ENCODE data around the gene SLC8A1.

DNA sequence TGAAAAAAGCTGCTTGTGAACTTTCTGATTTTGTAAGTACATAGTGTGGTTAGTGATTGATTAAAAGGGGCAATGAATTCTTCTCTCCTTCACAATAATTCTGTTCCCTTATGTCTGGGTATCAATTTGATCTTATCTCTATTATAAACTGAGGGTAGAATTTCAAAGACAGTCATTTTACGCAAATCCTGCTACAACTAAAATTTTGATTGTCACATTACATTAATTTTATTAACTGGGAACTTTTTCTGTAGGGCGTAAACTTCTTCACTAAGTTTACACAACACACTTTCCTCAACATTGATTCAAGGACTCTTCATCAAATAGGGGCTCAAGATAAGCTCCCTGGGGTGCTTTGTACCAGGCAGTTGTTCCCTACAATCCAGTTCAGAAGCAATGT lies 5.0 kb upstream of the SLC8A1 start:
- TF ChIP-seq, protein P1, sequence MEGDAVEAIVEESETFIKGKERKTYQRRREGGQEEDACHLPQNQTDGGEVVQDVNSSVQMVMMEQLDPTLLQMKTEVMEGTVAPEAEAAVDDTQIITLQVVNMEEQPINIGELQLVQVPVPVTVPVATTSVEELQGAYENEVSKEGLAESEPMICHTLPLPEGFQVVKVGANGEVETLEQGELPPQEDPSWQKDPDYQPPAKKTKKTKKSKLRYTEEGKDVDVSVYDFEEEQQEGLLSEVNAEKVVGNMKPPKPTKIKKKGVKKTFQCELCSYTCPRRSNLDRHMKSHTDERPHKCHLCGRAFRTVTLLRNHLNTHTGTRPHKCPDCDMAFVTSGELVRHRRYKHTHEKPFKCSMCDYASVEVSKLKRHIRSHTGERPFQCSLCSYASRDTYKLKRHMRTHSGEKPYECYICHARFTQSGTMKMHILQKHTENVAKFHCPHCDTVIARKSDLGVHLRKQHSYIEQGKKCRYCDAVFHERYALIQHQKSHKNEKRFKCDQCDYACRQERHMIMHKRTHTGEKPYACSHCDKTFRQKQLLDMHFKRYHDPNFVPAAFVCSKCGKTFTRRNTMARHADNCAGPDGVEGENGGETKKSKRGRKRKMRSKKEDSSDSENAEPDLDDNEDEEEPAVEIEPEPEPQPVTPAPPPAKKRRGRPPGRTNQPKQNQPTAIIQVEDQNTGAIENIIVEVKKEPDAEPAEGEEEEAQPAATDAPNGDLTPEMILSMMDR (IDR thresholded peaks at IDR 0.05) = no peak
- no peak for TF ChIP-seq POLR2A (IDR thresholded peaks at IDR 0.05)

Measured in testis (tissue), 2 donors.